GM12878 (cell line): ENCODE results near the gene CCL25. TPM values are rescaled to one million over a fixed set of nuclear protein-coding genes. Genes with fewer than 3 reads are reported as not detected.

ENCODE experiments used
- ATAC-seq: fragments of 200-7000 bp; cut with Tn5 transposase; 3 replicates; pipeline ENCODE4 v1.9.1; 2020; ENCODE audit warnings: mild to moderate bottlenecking, moderate library complexity
- BruUV-seq: library from RNA; stranded (reverse); fragments of 400-500 nt; replicated peaks from 2 replicates; lab custom pipeline; 2021; lab: Mats Ljungman, UMichigan
- CTCF ChIA-PET: fragments of 300-600 bp; sonication (Branson Sonifier 250); formaldehyde crosslinking; extraction: SDS; loops from one replicate; lab custom pipeline; 2021; ENCODE audit warnings: inconsistent platforms; lab: Yijun Ruan, JAX
- POLR2A ChIA-PET: fragments of 350-600 bp; formaldehyde crosslinking; extraction: SDS; loops from one replicate; lab custom pipeline; 2021; ENCODE audit warnings: inconsistent platforms; lab: Charles Lee
- RAD21 ChIA-PET: fragments of 300-600 bp; sonication (Branson Sonifier 250); formaldehyde crosslinking; loops from one replicate; lab custom pipeline; 2023; ENCODE audit warnings: antibody characterized with exemption; ENCODE audit not compliant: unreplicated experiment; lab: Charles Lee
- SMC1A ChIA-PET: fragments of 300-600 bp; sonication (Branson Sonifier 250); formaldehyde crosslinking; loops from one replicate; lab custom pipeline; 2023; ENCODE audit not compliant: unreplicated experiment, uncharacterized antibody; lab: Charles Lee
- DNase-seq: peaks from one replicate; pipeline ENCODE4 v3.0.0-alpha.2; 2011; ENCODE audit warnings: low read depth, low spot score
- FAIRE-seq: peaks from 3 replicates; lab custom pipeline; 2011; peaks lifted over from hg19 to GRCh38; lab: Jason Lieb, UNC
- H2AFZ ChIP-seq: 2 replicates; pipeline ENCODE4 v1.6.0; 2011; ENCODE audit warnings: low read depth, low read length, control low read depth; ENCODE audit not compliant: control insufficient read depth
- H3K27ac ChIP-seq: 2 replicates; pipeline ENCODE4 v1.5.1; 2011; ENCODE audit warnings: control low read depth; ENCODE audit not compliant: control insufficient read depth, insufficient read depth
- H3K27me3 ChIP-seq, 2 experiments: replicated peaks in 1 of 2; 2 replicates each; pipeline versions ENCODE4 v1.6.0 to v1.6.1; 2011; ENCODE audit warnings: low read length in 1 of 2; ENCODE audit not compliant: control insufficient read depth in 2 of 2, insufficient read depth in 2 of 2
- H3K36me3 ChIP-seq, 2 experiments: 2 replicates each; pipeline ENCODE4 v1.5.1; 2011; ENCODE audit warnings: low read length in 1 of 2; ENCODE audit not compliant: control insufficient read depth in 2 of 2, insufficient read depth in 2 of 2
- H3K4me1 ChIP-seq: 2 replicates; pipeline ENCODE4 v1.6.1; 2011; ENCODE audit warnings: mild to moderate bottlenecking, low read length, moderate library complexity, mixed read lengths; ENCODE audit not compliant: control insufficient read depth, insufficient read depth
- H3K4me2 ChIP-seq: 2 replicates; pipeline ENCODE4 v1.6.0; 2011; ENCODE audit warnings: control low read depth; ENCODE audit not compliant: control insufficient read depth, insufficient read depth
- H3K4me3 ChIP-seq: fragments of 200-600 bp; sonication (generic); 2 replicates; pipeline ENCODE4 v1.5.1; 2016
- H3K79me2 ChIP-seq: 2 replicates; pipeline ENCODE4 v1.6.0; 2011; ENCODE audit warnings: low read length; ENCODE audit not compliant: control insufficient read depth, insufficient read depth
- H3K9ac ChIP-seq: 2 replicates; pipeline ENCODE4 v1.8.0; 2011; ENCODE audit warnings: low read length, control low read depth, mixed read lengths; ENCODE audit not compliant: control insufficient read depth, insufficient read depth
- H3K9me3 ChIP-seq: replicated peaks from 3 replicates; pipeline ENCODE4 v1.5.1; 2011; ENCODE audit warnings: mild to moderate bottlenecking, low read length; ENCODE audit not compliant: control insufficient read depth, insufficient read depth
- H4K20me1 ChIP-seq: 2 replicates; pipeline ENCODE4 v1.6.0; 2011; ENCODE audit not compliant: control insufficient read depth, insufficient read depth
- CEBPZ ChIP-seq: fragments of 150-350 bp; IDR thresholded peaks from 2 replicates; pipeline ENCODE4 v1.6.1; 2016; ENCODE audit warnings: low read depth, low read length
- EGR1 ChIP-seq, 2 experiments: IDR thresholded peaks; 1 replicate in 1 of 2; 2 replicates in 1 of 2; pipeline ENCODE4 v1.6.1; 2011 to 2012; ENCODE audit warnings: low read depth in 2 of 2, low read length in 2 of 2, borderline replicate concordance in 1 of 2, mild to moderate bottlenecking in 1 of 2, moderate library complexity in 1 of 2
- ETV6 ChIP-seq, 2 experiments: fragments of 450-650 bp in 1 of 2; IDR thresholded peaks in 1 of 2; conservative IDR thresholded peaks in 1 of 2; 2 replicates each; pipeline ENCODE4 v1.6.1; 2014; ENCODE audit warnings: antibody characterized with exemption in 1 of 2, borderline replicate concordance in 1 of 2, low read depth in 1 of 2, mild to moderate bottlenecking in 1 of 2, moderate library complexity in 1 of 2
- GABPA ChIP-seq: IDR thresholded peaks from 2 replicates; pipeline ENCODE4 v1.6.1; 2014; ENCODE audit warnings: antibody characterized with exemption, low read depth, mild to moderate bottlenecking, inconsistent platforms
- RBBP5 ChIP-seq: fragments of 200-600 bp; sonication (generic); conservative IDR thresholded peaks from 2 replicates; pipeline ENCODE4 v1.6.1; 2016
- ZBTB40 ChIP-seq: fragments of 450-650 bp; IDR thresholded peaks from 2 replicates; pipeline ENCODE4 v1.6.1; 2016; ENCODE audit warnings: mild to moderate bottlenecking, moderate library complexity, borderline replicate concordance
- ZNF592 ChIP-seq: fragments of 450-650 bp; IDR thresholded peaks from 2 replicates; pipeline ENCODE4 v1.6.1; 2017; ENCODE audit warnings: mild to moderate bottlenecking, moderate library complexity
- WGBS: methylation state at CpG from one replicate; pipeline ENCODE4 v1.1.6; 2016; ENCODE audit warnings: low lambda C conversion rate; ENCODE audit not compliant: insufficient replicate concordance, insufficient coverage; ENCODE audit errors: missing lambda C conversion rate; 5-methylcytosine and 5-hydroxymethylcytosine counted together
- in situ Hi-C: fragments of 300-500 bp; cut with MboI; formaldehyde crosslinking; loops from 9 replicates; pipeline ENCODE4 v1.14.3; 2018; ENCODE audit warnings: mixed read lengths
- intact Hi-C: fragments of 100-400 bp; cut with micrococcal nuclease; formaldehyde crosslinking; loops from one replicate; pipeline ENCODE4 v1.14.2; 2022; ENCODE audit not compliant: unreplicated experiment
- polyA plus RNA-seq, 11 experiments: library from polyadenylated mRNA; depleted of rRNA in 4 of 11; unstranded in 6 of 11; stranded (reverse) in 5 of 11; fragments of >200 nt; fragmentation: Nextera tagmentation in 4 of 11; fragmentation: Illumina TruSeq in 1 of 11; extraction: Ambion mirVana in 4 of 11; extraction: Trizol in 1 of 11; gene quantifications; 1 replicate in 1 of 11; 2 replicates in 10 of 11; pipeline versions ENCODE4 v1.2.1 to v1.2.3, GENCODE V29; 2011 to 2016; ENCODE audit warnings: inconsistent platforms in 2 of 11, missing spikeins in 2 of 11, low read depth in 1 of 11
- total RNA-seq, 4 experiments: library from RNA; depleted of rRNA in 3 of 4; stranded (reverse); fragments of >200 nt in 3 of 4; fragmentation: Illumina TruSeq in 1 of 4; extraction: Trizol in 1 of 4; gene quantifications; 2 replicates each; pipeline versions ENCODE4 v1.2.1 to v1.2.3, GENCODE V29; 2013 to 2021

Gene CCL25
- total and polyA plus RNA-seq, 10 of the 15 experiments (the other 5 are each of a cell fraction or from before 2014, with no cell fraction given) = 0.53 to 12.0 (median 8.3) TPM

- TF ChIP-seq CEBPZ = no peak
- TF ChIP-seq EGR1 (IDR thresholded peaks at IDR 0.05; ENCODE audit: borderline replicate concordance in 1 of 2, low read depth in 2 of 2, low read length in 2 of 2) = no peak
These were observed 28.3 kb downstream of the CCL25 start (continued) for GRCh38 chr19:8080832-8081231.

GRCh38 chr19:8081569-8082550 lies 29.3 kb downstream of the CCL25 start:
- Histone ChIP-seq H2AFZ (no peak overlapping the region), H3K27me3 (no peaks in the 10 kb centered on the region), H4K20me1 (no peaks in the 10 kb centered on the region), H3K4me3 (no peak overlapping the region), H3K9ac (no peak overlapping the region), H3K9me3 (no peaks in the 10 kb centered on the region), H3K27ac (no peak overlapping the region), H3K79me2 (no peaks in the 10 kb centered on the region), H3K4me1 (no peaks in the 10 kb centered on the region), H3K36me3 (no peaks in the 10 kb centered on the region), H3K4me2 (no peak overlapping the region)
- POLR2A ChIA-PET = no interaction called here
- SMC1A ChIA-PET = no interaction called here
- DNase-seq (no peak), ATAC-seq (no peak), FAIRE-seq (no peak)
- intact Hi-C loops = no loop called here
- in situ Hi-C loops = no loop called here
- BruUV-seq = no TSS peak
- RAD21 ChIA-PET = no interaction called here
- CTCF ChIA-PET = no interaction called here
- WGBS = 64% methylated on average over 11 of the region's 11 CpGs
- TF ChIP-seq ZBTB40 (peak; percentile 77), GABPA (no peak), ETV6 (conservative IDR thresholded peaks at IDR 0.05 in 1 of 2, IDR thresholded peaks at IDR 0.05 in 1 of 2; ENCODE audit: borderline replicate concordance in 1 of 2, low read depth in 1 of 2) (no peak), ZNF592 (no peak), RBBP5 (no peak)
